ENCODE data around the gene ARRB1. TPM values are rescaled to one million over a fixed set of nuclear protein-coding genes. Genes with fewer than 3 reads are reported as not detected.

ARRB1 gene
- total and polyA plus RNA-seq, 4 donors, result 5.8 to 76.1 (median 21.0) TPM

GRCh38 chr11:75269367-75269660 is 82.1 kb downstream of the ARRB1 start:
- no peak for ATAC-seq (ENCODE audit: low FRiP score)
- Histone ChIP-seq H3K36me3 (ENCODE audit: control insufficient read depth in 1 of 2, insufficient read depth in 2 of 2, low read length in 1 of 2) (no peaks in the 10 kb centered on the region), H3K4me3 (ENCODE audit: low read length in 2 of 2) (no peak overlapping the region), H3K9me3 (ENCODE audit: control insufficient read depth, low read length) (no peaks in the 10 kb centered on the region), H3K4me1 (ENCODE audit: control insufficient read depth in 1 of 2, insufficient read depth in 2 of 2, low read length in 2 of 2) (no peaks in the 10 kb centered on the region), H3K27me3 (ENCODE audit: control insufficient read depth in 1 of 2, insufficient read depth in 2 of 2, low read length in 1 of 2) (no peaks in the 10 kb centered on the region), H3K27ac (ENCODE audit: low read depth in 1 of 2, low read length in 2 of 2) (no peak overlapping the region)
- WGBS, 2 donors, result 93 to 97% methylated on average over 4 of the region's 4 CpGs
- intact Hi-C loops (cut with DNase I), result no loop called here
- no peak for DNase-seq

- 90 to 91% methylated on average over 25 of the region's 25 CpGs for WGBS, 2 donors
- Histone ChIP-seq H3K9me3 (ENCODE audit: control insufficient read depth, low read length) (no peaks in the 10 kb centered on the region), H3K4me3 (ENCODE audit: low read length in 2 of 2) (no peak overlapping the region), H3K27me3 (ENCODE audit: control insufficient read depth in 1 of 2, insufficient read depth in 2 of 2, low read length in 1 of 2) (no peaks in the 10 kb centered on the region), H3K4me1 (ENCODE audit: control insufficient read depth in 1 of 2, insufficient read depth in 2 of 2, low read length in 2 of 2) (no peaks in the 10 kb centered on the region), H3K27ac (ENCODE audit: low read depth in 1 of 2, low read length in 2 of 2) (no peak overlapping the region), H3K36me3 (ENCODE audit: control insufficient read depth in 1 of 2, insufficient read depth in 2 of 2, low read length in 1 of 2) (no peaks in the 10 kb centered on the region)
- ATAC-seq (ENCODE audit: low FRiP score) (no peak), DNase-seq (peak; percentile 44 to 57)
- intact Hi-C loops (cut with DNase I), result no loop called here
Measured at GRCh38 chr11:75268626-75269366, 82.7 kb downstream of the ARRB1 start.

DNA sequence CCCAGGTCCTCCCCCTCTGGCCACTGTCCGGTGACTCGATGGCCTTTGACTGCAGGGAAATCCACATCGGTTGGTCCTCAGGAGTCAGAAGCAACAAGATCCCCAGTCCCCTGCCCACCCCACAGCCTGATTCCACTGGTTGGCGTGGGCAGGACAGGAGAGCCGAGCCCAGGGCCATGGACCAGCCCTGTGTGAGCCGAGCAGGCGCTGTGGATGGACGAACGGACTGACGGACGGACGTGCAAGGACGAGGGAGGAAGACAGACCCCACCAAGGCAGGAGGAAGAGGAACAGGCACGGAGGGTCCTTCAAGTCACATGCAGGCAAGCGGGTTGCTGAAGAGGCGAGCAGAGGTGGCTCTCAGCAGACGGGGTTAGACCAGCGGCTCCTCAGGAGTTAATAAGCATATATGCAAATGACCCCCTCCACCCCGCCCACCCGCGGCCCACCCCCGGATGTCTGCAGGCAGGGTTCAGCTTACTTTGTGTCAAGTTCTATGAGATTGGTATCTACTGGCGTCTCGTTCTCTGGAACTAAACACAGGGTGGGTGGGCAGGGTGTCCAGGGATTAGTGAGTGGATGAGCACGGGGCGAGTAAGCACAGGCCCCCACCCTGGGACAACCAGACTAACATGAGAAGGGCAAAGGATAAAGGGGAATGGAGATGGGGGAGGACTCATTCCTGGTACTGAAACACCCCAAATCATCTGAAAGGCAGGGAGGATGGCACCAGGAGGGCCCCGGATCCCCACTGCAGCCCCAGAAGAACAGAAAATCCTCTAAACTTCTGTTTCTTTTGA is 84.1 kb downstream of the ARRB1 start:
- DNase-seq (peak; percentile 13 to 65), ATAC-seq (ENCODE audit: low FRiP score) (no peak)
- Histone ChIP-seq H3K4me3 (ENCODE audit: low read length in 2 of 2) (no peak overlapping the region), H3K36me3 (ENCODE audit: control insufficient read depth in 1 of 2, insufficient read depth in 2 of 2, low read length in 1 of 2) (no peaks in the 10 kb centered on the region), H3K27ac (ENCODE audit: low read depth in 1 of 2, low read length in 2 of 2) (no peak overlapping the region), H3K9me3 (ENCODE audit: control insufficient read depth, low read length) (no peaks in the 10 kb centered on the region), H3K27me3 (ENCODE audit: control insufficient read depth in 1 of 2, insufficient read depth in 2 of 2, low read length in 1 of 2) (no peaks in the 10 kb centered on the region), H3K4me1 (ENCODE audit: control insufficient read depth in 1 of 2, insufficient read depth in 2 of 2, low read length in 2 of 2) (no peaks in the 10 kb centered on the region)
- WGBS, 2 donors, result 71 to 73% methylated on average over 27 of the region's 27 CpGs
- intact Hi-C loops (cut with DNase I), result no loop called here

- DNase-seq, result peak in 1 of 2 donors; percentile 69
Measured at GRCh38 chr11:75265851-75266531, 85.5 kb downstream of the ARRB1 start.

GRCh38 chr11:75264971-75265370 is 86.5 kb downstream of the ARRB1 start:
- WGBS, 2 donors, result 91 to 92% methylated on average over 5 to 6 of the region's 6 CpGs
- intact Hi-C loops (cut with DNase I), result no loop called here
- Histone ChIP-seq H3K9me3 (ENCODE audit: control insufficient read depth, low read length) (no peaks in the 10 kb centered on the region), H3K27ac (ENCODE audit: low read depth in 1 of 2, low read length in 2 of 2) (no peak overlapping the region), H3K36me3 (ENCODE audit: control insufficient read depth in 1 of 2, insufficient read depth in 2 of 2, low read length in 1 of 2) (no peaks in the 10 kb centered on the region), H3K4me3 (ENCODE audit: low read length in 2 of 2) (no peak overlapping the region), H3K4me1 (ENCODE audit: control insufficient read depth in 1 of 2, insufficient read depth in 2 of 2, low read length in 2 of 2) (no peaks in the 10 kb centered on the region), H3K27me3 (ENCODE audit: control insufficient read depth in 1 of 2, insufficient read depth in 2 of 2, low read length in 1 of 2) (no peaks in the 10 kb centered on the region)
- DNase-seq (peak in 1 of 2 donors; percentile 45), ATAC-seq (ENCODE audit: low FRiP score) (no peak)

More at GRCh38 chr11:75265851-75266531, 85.5 kb downstream of the ARRB1 start:
- no peaks in the 10 kb centered on the region for H3K36me3 ChIP-seq (ENCODE audit: control insufficient read depth in 1 of 2, insufficient read depth in 2 of 2, low read length in 1 of 2)
- no peaks in the 10 kb centered on the region for H3K27me3 ChIP-seq (ENCODE audit: control insufficient read depth in 1 of 2, insufficient read depth in 2 of 2, low read length in 1 of 2)
- ATAC-seq (ENCODE audit: low FRiP score), result no peak
- no peak overlapping the region for H3K4me3 ChIP-seq (ENCODE audit: low read length in 2 of 2)
- no peaks in the 10 kb centered on the region for H3K9me3 ChIP-seq (ENCODE audit: control insufficient read depth, low read length)
- WGBS, 2 donors, result 80 to 83% methylated on average over 17 of the region's 17 CpGs
- intact Hi-C loops (cut with DNase I), result no loop called here
- no peak overlapping the region for H3K27ac ChIP-seq (ENCODE audit: low read depth in 1 of 2, low read length in 2 of 2)
- no peaks in the 10 kb centered on the region for H3K4me1 ChIP-seq (ENCODE audit: control insufficient read depth in 1 of 2, insufficient read depth in 2 of 2, low read length in 2 of 2)

- ATAC-seq (ENCODE audit: low FRiP score) (no peak), DNase-seq (no peak)
- no peaks in the 10 kb centered on the region for H3K27me3 ChIP-seq (ENCODE audit: control insufficient read depth in 1 of 2, insufficient read depth in 2 of 2, low read length in 1 of 2)
- no peaks in the 10 kb centered on the region for H3K4me1 ChIP-seq (ENCODE audit: control insufficient read depth in 1 of 2, insufficient read depth in 2 of 2, low read length in 2 of 2)
- no peaks in the 10 kb centered on the region for H3K9me3 ChIP-seq (ENCODE audit: control insufficient read depth, low read length)
- H3K27ac ChIP-seq (ENCODE audit: low read depth in 1 of 2, low read length in 2 of 2), result no peak overlapping the region
- H3K4me3 ChIP-seq (ENCODE audit: low read length in 2 of 2), result no peak overlapping the region
- H3K36me3 ChIP-seq (ENCODE audit: control insufficient read depth in 1 of 2, insufficient read depth in 2 of 2, low read length in 1 of 2), result no peaks in the 10 kb centered on the region
- intact Hi-C loops (cut with DNase I), result no loop called here
Measured at GRCh38 chr11:75264356-75264755, 87.1 kb downstream of the ARRB1 start.

GRCh38 chr11:75263944-75264349 is 87.5 kb downstream of the ARRB1 start:
- Histone ChIP-seq H3K27ac (ENCODE audit: low read depth in 1 of 2, low read length in 2 of 2) (no peak overlapping the region), H3K9me3 (ENCODE audit: control insufficient read depth, low read length) (no peaks in the 10 kb centered on the region), H3K36me3 (ENCODE audit: control insufficient read depth in 1 of 2, insufficient read depth in 2 of 2, low read length in 1 of 2) (no peaks in the 10 kb centered on the region), H3K4me1 (ENCODE audit: control insufficient read depth in 1 of 2, insufficient read depth in 2 of 2, low read length in 2 of 2) (no peaks in the 10 kb centered on the region), H3K27me3 (ENCODE audit: control insufficient read depth in 1 of 2, insufficient read depth in 2 of 2, low read length in 1 of 2) (no peaks in the 10 kb centered on the region), H3K4me3 (ENCODE audit: low read length in 2 of 2) (no peak overlapping the region)
- DNase-seq, result no peak
- intact Hi-C loops (cut with DNase I), result no loop called here
- no peak for ATAC-seq (ENCODE audit: low FRiP score)
- 88 to 91% methylated on average over 4 of the region's 4 CpGs for WGBS, 2 donors

DNA sequence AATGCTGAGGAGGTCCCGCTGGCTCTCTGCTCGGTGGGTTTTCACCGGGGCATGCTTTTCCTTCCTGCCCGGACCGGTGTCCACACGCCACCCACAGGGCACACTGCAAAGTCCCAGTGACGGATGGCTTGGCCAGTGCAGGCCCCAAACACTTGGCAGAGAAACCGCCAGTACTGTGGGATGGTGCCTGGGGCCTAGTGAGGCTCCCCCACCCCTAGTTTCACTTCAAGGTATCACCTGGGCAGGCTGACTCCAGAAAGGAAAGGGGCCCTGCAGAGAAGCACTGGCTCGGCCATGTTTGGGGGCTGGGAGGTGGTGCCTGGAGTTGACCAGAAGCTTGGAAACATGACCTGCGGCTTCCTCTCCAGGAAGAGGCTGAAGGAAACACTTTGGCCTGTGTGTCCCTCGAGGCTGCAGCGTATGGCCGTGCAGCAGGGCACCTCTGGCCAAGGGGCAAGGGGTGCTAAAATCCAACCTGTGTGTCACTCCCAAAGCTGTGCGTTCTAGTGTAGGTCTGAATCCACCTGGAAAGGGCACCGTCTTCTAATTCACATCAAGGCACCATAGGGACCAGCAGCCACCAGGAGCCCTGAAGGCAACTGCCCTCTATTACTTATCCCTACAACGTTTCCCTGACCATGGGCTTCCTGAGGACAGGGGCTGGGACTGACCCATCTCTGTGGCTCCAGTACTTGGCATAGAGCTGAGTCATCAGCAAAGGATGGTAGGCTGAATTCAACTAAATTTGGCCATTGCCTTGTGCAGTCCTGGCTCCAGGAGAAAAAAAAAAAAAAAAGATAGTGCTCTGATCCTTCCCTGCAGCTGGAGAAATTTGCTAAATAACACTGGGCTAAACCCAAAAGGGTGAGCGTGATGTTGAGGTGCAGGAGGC is 88.3 kb downstream of the ARRB1 start:
- intact Hi-C loops (cut with DNase I), result no loop called here
- H3K4me3 ChIP-seq (ENCODE audit: low read length in 2 of 2), result no peak overlapping the region
- H3K27ac ChIP-seq (ENCODE audit: low read depth in 1 of 2, low read length in 2 of 2), result no peak overlapping the region
- DNase-seq (peak in 1 of 2 donors; percentile 30), ATAC-seq (ENCODE audit: low FRiP score) (peak; percentile 23)
- no peaks in the 10 kb centered on the region for H3K9me3 ChIP-seq (ENCODE audit: control insufficient read depth, low read length)
- 80 to 81% methylated on average over 17 of the region's 17 CpGs for WGBS, 2 donors
- H3K4me1 ChIP-seq (ENCODE audit: control insufficient read depth in 1 of 2, insufficient read depth in 2 of 2, low read length in 2 of 2), result no peaks in the 10 kb centered on the region
- no peaks in the 10 kb centered on the region for H3K36me3 ChIP-seq (ENCODE audit: control insufficient read depth in 1 of 2, insufficient read depth in 2 of 2, low read length in 1 of 2)
- H3K27me3 ChIP-seq (ENCODE audit: control insufficient read depth in 1 of 2, insufficient read depth in 2 of 2, low read length in 1 of 2), result no peaks in the 10 kb centered on the region
